GM19324 (cell line): ENCODE data around the gene OLFML2A.
"Not testable (repeated sequence)": the region's sequence is repeated elsewhere in the genome, so short reads cannot be mapped to it uniquely, and the experiment has no call there.

Source experiments
- ATAC-seq: cut with Tn5 transposase; IDR thresholded peaks from one replicate; pipeline ENCODE4 v1.9.1; 2021; ENCODE audit warnings: mild to moderate bottlenecking, moderate library complexity; ENCODE audit not compliant: unreplicated experiment, low FRiP score

The OLFML2A gene

GRCh38 chr9:124776954-124777648 lies at the start of gene OLFML2A:
Gene OLFML2A (plus strand): TSS chr9:124777133. CDS start chr9:124777271, 138 bp downstream.
- no peak for ATAC-seq

- no peak for ATAC-seq
Observed at GRCh38 chr9:124730772-124731171, 46.2 kb upstream of the OLFML2A start.

DNA sequence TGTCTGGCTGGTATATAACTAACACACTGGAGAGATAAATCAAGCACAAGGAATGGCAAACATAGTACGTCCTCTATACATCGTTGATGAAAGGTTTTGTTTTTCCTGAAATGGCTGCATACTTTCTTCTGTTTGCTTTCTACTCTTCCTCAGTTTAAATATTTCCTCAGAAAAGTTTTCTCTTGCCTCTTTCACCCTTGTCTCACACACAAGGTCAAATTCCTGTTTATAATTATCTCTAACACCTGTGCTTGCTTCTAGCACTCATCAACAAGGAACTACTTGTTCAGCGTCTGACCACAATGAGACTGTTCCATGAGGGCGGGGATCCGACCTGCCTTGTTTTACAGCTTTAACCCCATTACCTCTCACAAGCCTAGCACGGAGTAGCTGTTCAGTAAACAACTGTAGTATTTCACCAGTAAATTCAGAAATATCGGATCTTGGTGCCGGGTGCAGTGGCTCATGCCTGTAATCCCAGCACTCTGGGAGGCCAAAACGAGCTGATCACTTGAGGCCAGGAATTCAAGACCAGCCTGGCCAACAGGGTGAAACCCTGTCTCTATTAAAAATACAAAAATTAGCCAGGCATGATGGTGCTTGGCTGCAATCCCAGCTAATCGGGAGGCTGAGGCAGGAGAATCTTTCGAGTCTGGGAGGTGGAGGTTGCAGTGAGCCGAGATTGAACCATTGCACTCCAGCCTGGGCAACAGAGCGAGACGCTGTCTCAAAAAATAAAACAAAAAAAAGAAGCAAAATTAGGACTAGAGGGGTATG lies 42.8 kb upstream of the OLFML2A start:
- ATAC-seq: no peak

DNA sequence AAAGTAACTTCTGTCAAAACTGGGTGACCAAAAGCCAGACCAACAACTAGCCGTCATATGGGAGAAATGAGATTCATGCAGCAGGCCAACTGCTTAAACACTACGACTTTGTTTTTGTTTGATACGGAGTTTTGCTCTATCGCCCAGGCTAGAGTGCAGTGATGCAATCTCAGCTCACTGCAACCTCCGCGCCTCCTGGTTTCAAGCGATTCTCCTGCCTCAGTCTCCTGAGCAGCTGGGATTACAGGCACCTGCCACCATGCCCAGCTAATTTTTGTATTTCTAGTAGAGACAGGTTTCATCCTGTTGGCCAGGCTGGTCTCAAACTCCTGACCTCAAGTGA lies 42.2 kb upstream of the OLFML2A start:
- ATAC-seq: not testable (repeated sequence)

DNA sequence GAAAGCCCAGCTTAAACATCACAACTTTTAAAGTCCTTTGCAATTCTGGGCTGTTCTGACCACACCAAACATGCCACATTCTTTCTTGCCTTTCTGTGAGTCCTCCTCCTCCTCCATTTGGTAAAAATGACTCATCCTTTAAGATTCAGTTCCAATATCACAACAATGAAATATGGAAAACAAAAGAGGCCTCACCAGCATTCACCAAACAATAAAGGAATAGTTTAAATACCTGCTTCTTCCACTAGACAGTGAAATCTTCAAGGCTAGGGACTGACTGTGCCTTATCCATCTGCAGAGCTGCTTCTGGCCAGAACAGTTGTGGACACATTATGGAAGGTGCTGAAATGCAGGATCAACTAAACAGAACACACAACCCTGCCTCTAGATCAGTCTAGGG lies 41.8 kb upstream of the OLFML2A start:
- ATAC-seq: no peak

GRCh38 chr9:124738075-124738474 lies 38.9 kb upstream of the OLFML2A start:
- not testable (repeated sequence) for ATAC-seq

DNA sequence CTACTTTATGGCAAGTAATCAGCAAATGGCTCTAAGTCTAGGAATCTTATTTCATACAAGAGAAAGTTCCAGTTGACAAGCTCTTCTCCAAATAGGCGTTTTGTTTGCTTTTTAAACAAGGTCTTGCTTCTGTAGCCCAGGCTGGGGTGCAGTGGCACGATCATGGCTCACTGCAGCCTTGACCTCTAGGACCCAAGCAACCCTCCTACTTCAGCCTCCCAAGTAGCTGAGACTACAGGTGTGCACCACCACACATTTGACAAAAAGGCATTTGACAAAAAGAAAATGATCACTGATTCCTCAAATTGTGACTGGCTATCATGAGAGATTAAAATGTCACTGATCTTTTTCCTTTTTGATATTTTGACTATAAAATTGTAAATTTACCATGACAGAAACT lies 37.6 kb upstream of the OLFML2A start:
- ATAC-seq: no peak

DNA sequence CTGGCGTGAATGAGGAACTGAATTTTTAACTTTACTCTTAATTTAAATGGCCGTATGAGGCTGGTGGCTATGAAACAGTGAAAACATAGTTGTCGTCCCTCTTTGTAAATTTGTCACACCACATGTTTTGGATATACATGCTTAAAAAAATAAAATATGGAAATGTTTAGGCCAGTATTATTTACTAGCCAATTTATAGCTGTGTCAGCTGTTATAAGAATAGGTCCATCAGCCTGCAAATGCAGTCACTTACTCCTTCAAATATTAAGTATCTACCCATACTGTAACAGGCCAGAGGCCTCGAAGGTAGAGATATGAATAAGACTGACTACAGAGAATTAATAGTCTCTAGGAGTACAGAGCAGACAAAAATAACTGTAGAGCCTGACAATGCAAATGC lies 35.8 kb upstream of the OLFML2A start:
- no peak for ATAC-seq

DNA sequence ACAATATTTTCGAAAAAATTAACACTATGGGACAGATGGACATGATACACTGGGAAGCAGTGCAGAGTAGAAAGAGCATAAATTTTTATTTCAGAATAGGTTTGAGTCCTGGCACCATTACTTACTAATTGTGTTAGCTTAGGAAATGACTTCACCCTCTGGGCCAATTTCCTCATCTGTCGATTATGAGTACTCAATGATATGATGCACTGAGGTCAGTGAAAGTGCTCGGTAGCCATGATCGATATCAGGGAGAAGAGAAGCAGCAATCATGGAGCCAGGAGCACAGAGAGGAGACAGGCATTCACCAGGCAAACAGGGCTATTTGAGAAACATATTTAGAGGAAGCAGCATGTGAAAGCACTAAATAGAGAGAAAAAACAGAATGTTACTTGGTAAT lies 35.3 kb upstream of the OLFML2A start:
- ATAC-seq: no peak

- no peak for ATAC-seq
Observed at GRCh38 chr9:124742940-124743339, 34.0 kb upstream of the OLFML2A start.

DNA sequence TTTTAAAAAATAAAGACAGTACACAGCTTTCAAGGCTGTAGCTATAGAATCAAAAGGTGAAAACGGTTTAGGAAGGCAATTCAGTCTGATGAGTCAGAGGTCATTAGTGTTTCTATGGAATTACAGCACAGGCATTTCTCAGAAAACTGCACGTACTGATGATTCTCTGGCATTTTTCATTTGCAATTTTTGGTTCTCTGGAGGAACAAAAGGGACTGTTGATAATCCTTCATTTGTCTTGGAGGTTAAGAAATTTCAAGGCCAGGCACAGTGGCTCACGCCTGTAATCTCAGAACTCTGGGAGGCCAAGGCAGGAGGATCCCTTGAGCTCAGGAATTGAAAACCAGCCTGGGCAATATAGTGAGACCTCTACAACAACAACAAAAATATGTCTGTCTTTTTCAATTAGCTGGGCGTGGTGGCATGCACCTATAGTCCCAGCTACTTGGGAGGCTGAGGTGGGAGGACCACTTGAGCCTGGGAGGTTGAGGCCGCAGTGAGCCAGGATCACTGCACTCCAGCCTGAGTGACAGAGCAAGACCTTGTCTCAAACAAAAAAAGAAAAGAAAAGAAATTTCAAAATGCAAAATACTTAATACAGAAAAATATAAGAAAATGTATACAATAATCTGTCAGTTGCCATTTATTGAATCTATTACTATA lies 33.1 kb upstream of the OLFML2A start:
- ATAC-seq: no peak

DNA sequence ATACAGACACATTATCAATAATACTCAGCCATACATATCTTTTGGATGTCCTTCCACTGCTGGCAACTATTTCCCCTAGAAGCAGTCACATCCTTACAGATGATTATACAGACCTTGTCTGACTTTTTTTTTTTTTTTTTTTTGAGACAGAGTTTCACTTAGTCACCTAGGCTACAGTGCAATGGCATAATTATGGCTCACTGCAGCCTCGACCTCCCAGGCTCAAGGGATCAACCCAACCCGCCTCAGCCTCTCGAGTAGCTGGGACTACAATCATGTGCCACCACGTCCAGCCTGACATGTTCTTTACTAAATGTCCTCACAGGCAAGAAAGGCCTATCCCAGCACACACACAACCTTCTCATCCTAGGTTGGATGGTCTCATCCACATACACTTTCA lies 29.9 kb upstream of the OLFML2A start:
- ATAC-seq: no peak

- ATAC-seq: no peak
Observed at GRCh38 chr9:124749284-124749683, 27.6 kb upstream of the OLFML2A start.

GRCh38 chr9:124749781-124750180 lies 27.2 kb upstream of the OLFML2A start:
- ATAC-seq: no peak

GRCh38 chr9:124752967-124753366 lies 24.0 kb upstream of the OLFML2A start:
- no peak for ATAC-seq

DNA sequence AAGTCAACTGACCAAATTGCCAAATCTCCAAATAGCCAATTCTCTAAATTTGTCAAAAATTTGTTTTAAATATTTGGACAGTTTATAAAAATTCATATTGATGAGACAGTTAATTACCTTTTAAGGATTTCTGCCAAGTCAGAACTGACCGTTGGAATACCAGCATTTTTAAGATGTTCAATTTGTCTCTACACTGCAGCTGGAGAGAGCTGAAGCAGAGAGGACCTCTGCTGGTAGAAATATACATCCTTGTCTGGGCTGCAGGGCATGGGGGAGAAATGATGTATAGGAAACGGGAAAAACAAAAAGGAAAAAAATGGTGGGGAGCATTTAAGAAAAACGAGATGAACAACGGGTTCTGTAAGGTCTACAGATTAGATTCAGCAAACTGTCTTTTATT lies 22.6 kb upstream of the OLFML2A start:
- ATAC-seq: no peak

GRCh38 chr9:124755061-124755460 lies 21.9 kb upstream of the OLFML2A start:
- ATAC-seq: no peak

DNA sequence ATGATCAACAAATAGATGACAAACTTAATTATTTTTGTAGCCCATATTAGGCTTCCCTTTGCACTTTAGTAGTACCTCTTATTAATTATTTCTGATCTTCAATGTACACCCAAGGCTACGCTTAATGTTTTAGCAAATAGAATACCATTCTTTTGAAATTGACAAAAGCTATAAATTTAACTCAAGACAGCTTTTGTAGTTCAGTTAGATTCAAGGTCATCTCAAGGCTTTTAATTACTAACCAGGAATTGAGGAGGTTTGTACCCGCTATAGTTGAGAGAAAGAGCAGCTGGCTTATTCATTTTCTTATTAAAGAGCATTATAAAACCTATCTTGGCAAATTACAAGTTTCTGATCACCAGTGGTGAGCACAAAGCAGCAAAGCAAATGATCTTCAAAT lies 20.9 kb upstream of the OLFML2A start:
- no peak for ATAC-seq

DNA sequence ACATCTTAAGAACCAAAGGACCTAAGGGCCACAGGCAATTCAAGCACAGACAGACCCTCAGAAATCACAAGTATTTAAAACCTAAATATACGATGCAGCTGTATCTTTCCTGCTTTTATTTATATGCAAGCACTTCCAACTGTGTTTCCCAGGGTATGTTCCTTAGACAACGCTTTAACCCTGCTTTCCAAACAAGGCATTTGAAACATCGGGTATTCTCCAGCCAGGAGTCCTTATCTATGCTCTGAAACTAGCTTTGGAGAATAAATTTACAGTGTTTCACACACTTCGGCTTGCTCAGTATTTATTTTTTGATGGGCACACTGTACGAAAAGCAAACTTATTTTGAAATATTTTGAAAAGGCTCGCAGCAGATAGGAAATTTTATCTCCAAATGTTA lies 19.3 kb upstream of the OLFML2A start:
- ATAC-seq: no peak

DNA sequence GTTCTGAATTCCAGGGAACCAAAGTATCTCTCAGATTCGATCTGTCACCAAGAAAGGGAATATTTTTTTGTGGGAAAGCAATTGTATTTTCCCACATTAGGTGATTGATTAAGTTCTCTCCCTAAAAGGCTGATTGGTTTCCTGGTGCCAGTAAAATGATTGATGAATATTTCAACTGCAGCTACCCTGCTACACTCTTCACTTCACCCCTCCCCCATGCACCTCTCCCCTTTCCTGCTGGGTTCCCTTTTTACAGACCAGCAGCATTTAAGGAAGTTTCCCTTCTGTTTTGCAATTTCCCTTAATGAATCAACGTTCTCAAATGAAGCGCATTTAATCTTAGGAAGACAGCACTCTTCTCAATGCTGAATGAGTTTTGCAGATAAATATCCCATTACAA lies 18.9 kb upstream of the OLFML2A start:
- ATAC-seq: no peak

- no peak for ATAC-seq
Observed at GRCh38 chr9:124758691-124759090, 18.2 kb upstream of the OLFML2A start.

- no peak for ATAC-seq
Observed at GRCh38 chr9:124759327-124759726, 17.6 kb upstream of the OLFML2A start.
